ENCODE measurements around the gene BBIP1. TPM values are rescaled to one million over a fixed set of nuclear protein-coding genes. Genes with fewer than 3 reads are reported as not detected.

The BBIP1 gene
- total RNA-seq, 1 donor from 2014 or later = 6.3 TPM

Other genes with a start within 250 kb of the BBIP1 start
- gene PDCD4, start 47.3 kb downstream of the BBIP1 start, total RNA-seq = 90.3 TPM
- 47.5 TPM for gene SHOC2, start 424 bp upstream of the BBIP1 start, total RNA-seq
- 2.1 TPM for gene ADRA2A, start 157.8 kb upstream of the BBIP1 start, total RNA-seq